Erythroblast (primary cell): ENCODE data around the gene TNFRSF17.

ENCODE experiments used
- DNase-seq, 2 experiments: peaks; one replicate each; lab custom pipeline; 2025; lab: John Stamatoyannopoulos, UW
- GATA1 ChIP-seq: IDR thresholded peaks from 2 replicates; pipeline ENCODE4 v1.6.1; 2011; ENCODE audit warnings: low read depth, mild to moderate bottlenecking, control low read depth, low read length, moderate library complexity
- POLR2A ChIP-seq: IDR thresholded peaks from 2 replicates; pipeline ENCODE4 v1.6.1; 2011; ENCODE audit warnings: mild to moderate bottlenecking, low read length

TNFRSF17 gene

DNA sequence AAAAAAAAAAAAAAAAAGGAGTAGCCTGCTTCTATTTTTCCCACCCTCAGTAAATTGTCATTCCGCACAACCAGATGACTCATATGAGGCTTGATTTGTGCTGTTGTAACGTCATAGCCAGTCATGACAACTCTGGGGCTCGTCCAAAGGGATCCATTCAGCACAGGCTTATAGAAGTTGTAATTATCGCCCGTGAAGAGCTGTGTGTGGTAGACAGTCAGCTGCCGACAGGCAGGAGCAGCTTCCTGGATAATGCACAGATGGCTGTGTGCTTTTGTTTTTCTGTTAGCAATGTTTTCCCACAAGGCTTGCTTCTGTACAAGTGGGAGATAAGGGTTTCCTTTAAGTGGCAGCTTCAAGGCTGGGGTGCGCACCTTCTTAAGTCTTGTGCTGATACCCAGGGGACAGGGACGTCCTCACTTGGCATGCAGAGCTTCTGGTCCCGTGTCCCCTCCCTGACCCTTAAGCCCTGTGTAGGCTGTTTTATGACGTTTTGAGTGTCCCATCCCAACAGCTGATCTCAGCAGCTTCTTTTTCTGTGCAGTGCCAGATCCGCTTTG, 37.5 kb downstream of the TNFRSF17 start:
- TF ChIP-seq GATA1 (no peak), POLR2A (no peak)

GRCh38 chr16:12006637-12007036, 41.6 kb downstream of the TNFRSF17 start:
- no peak for DNase-seq
- TF ChIP-seq GATA1: no peak
- no peak for TF ChIP-seq POLR2A

More for the DNA sequence above, 37.5 kb downstream of the TNFRSF17 start:
- DNase-seq: peak; percentile 30 to 39

DNA sequence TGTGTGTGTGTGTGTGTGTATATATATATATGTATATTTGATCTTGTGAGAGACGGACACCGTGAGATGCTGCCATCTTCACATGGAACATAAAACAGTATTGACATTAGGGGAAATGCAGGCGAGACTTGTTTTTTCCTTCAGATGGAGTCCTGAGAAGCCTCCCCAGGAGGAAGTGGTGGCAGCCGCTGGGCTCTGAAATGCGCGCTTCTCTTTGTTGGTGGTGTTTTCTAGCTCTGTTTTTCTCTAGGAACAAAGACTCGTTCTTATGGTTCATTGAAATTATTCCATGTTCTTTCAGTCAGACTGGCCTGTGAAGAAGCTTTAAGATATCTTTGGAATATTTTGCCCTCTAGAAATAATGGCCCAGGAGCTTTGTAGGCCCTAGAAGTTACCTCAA, 44.5 kb downstream of the TNFRSF17 start:
- DNase-seq: no peak
- TF ChIP-seq GATA1: no peak

GRCh38 chr16:12009922-12010321, 44.9 kb downstream of the TNFRSF17 start:
- no peak for TF ChIP-seq POLR2A
- TF ChIP-seq GATA1: no peak
- DNase-seq: no peak

- peak in 1 of 2 experiments; percentile 10 for DNase-seq
- TF ChIP-seq GATA1: no peak
- TF ChIP-seq POLR2A: no peak
Measured at GRCh38 chr16:12010388-12011251, 45.6 kb downstream of the TNFRSF17 start.

DNA sequence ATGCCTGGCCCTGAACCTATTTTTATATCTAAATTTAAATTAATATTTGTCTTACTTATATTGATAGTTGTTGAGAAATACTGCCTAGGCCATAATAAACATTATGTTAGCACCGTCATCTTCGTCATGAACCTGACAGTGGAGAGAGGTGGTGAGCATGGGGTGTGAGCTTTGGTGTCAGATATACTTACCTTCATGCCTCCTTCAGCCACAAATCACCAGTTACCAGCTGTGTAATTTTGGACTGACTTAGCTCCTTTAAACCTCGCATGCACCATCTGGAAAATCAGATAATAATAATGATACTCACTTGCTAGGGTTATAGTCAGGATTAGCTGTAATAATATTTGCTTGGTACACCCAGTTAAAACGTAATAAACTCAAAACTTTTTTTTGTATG, 46.6 kb downstream of the TNFRSF17 start:
- TF ChIP-seq GATA1: no peak
- TF ChIP-seq POLR2A: no peak
- DNase-seq: peak; percentile 81 to 89

DNA sequence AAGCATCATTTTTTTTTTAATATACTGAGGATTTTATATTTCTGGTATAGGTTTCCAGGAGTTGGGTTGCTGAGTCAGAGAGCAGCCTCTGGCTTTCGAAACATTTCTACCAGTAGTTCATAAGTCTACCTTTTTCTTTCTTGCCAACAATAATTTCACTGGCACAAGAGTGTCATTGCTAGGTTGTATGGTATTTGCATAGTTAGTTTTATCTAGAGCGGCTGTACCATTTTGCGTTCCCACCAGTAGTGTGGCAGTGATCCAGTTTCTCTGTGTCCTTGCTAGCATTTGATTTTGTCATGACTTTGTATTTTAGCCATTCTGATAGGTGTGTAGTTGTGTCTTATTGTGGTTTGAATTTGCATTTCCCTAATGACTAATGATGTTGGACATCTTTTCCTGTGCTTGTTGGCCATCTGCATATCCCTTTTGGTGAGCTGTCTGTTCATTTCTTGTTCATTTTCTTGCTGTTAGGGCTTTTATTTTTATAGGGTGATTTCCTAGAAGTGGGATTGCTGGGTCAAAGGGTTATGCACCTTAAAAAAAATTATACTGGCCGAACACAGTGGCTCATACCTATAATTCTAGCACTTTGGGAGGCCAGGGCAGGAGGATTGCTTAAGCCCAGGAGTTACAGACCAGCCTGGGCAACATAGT, 51.4 kb downstream of the TNFRSF17 start:
- TF ChIP-seq GATA1: no peak
- no peak for DNase-seq

DNA sequence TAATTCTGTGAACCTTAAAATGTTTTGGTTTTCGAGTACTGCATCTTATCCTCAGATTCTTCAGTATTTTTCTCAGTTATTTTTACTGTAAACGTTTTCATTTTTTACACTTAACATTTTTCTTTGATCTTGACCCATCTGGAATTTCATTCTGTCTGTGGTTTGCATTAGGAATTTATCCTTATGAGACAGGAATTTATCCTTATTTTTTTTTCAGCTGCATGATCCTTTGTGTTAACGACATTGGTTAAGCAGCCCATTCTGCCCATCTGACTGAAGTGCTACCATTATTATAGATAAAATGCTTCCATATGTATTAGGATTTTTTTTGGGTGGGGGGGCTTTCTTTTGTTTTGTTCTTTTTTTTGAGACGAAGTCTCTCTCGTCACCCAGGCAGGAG, 52.5 kb downstream of the TNFRSF17 start:
- DNase-seq: no peak
- no peak for TF ChIP-seq GATA1
- TF ChIP-seq POLR2A: no peak
